Endothelial cell of umbilical vein (primary cell): ENCODE measurements around the gene RMI2. TPM values are rescaled to one million over a fixed set of nuclear protein-coding genes. Genes with fewer than 3 reads are reported as not detected.

Experiments
- BruUV-seq: library from RNA; stranded (reverse); fragments of 400-500 nt; replicated peaks from 2 replicates; lab custom pipeline; 2021; lab: Mats Ljungman, UMichigan
- CTCF ChIA-PET: fragments of 300-600, 350-600 bp; sonication (Branson Sonifier 250); formaldehyde crosslinking; loops from one replicate; lab custom pipeline; 2021; ENCODE audit warnings: antibody characterized with exemption, inconsistent platforms; lab: Charles Lee
- POLR2A ChIA-PET: fragments of 300-600, 350-600 bp; sonication (Branson Sonifier 250); formaldehyde crosslinking; loops from one replicate; lab custom pipeline; 2021; ENCODE audit warnings: antibody characterized with exemption, inconsistent platforms; lab: Charles Lee
- DNase-seq: peaks from one replicate; pipeline ENCODE4 v3.0.0-alpha.2; 2011; ENCODE audit warnings: low read depth, low spot score
- FAIRE-seq: peaks from 2 replicates; lab custom pipeline; 2011; peaks lifted over from hg19 to GRCh38; lab: Jason Lieb, UNC
- H2AFZ ChIP-seq: 2 replicates; pipeline ENCODE4 v1.6.0; 2012; ENCODE audit warnings: low read depth, low read length, control low read depth, inconsistent platforms
- H3K27ac ChIP-seq: 2 replicates; pipeline ENCODE4 v1.5.1; 2011; ENCODE audit warnings: low read depth, mild to moderate bottlenecking, control low read depth, low read length, moderate library complexity; ENCODE audit not compliant: insufficient read depth
- H3K27me3 ChIP-seq, 2 experiments: 2 replicates each; pipeline versions ENCODE4 v1.6.0 to v1.6.1; 2011; ENCODE audit warnings: low read length in 2 of 2, mixed read lengths in 1 of 2; ENCODE audit not compliant: control insufficient read depth in 2 of 2, insufficient read depth in 2 of 2
- H3K36me3 ChIP-seq, 2 experiments: 2 replicates in 1 of 2; 3 replicates in 1 of 2; pipeline ENCODE4 v1.5.1; 2011; ENCODE audit warnings: low read length in 2 of 2, mild to moderate bottlenecking in 1 of 2, moderate library complexity in 1 of 2; ENCODE audit not compliant: control insufficient read depth in 2 of 2, insufficient read depth in 2 of 2; ENCODE audit errors: extremely low read depth in 1 of 2
- H3K4me1 ChIP-seq: 3 replicates; pipeline ENCODE4 v1.5.1; 2011; ENCODE audit warnings: mild to moderate bottlenecking, low read length; ENCODE audit not compliant: control insufficient read depth, insufficient read depth; ENCODE audit errors: extremely low read depth
- H3K4me2 ChIP-seq: 2 replicates; pipeline ENCODE4 v1.6.1; 2011; ENCODE audit warnings: low read length, control low read depth, mixed read lengths; ENCODE audit not compliant: insufficient read depth
- H3K4me3 ChIP-seq, 3 experiments: fragments of 200-600 bp in 1 of 3; sonication (generic), shearing (Covaris generic) in 1 of 3; replicated peaks in 1 of 3; 2 replicates each; pipeline ENCODE4 v1.5.1; 2011 to 2016; ENCODE audit warnings: control low read depth in 3 of 3, low read length in 3 of 3, mild to moderate bottlenecking in 2 of 3, inconsistent platforms in 1 of 3, low read depth in 1 of 3, moderate library complexity in 1 of 3; ENCODE audit not compliant: insufficient read depth in 1 of 3
- H3K79me2 ChIP-seq: 2 replicates; pipeline ENCODE4 v1.6.0; 2012; ENCODE audit warnings: low read length, inconsistent platforms; ENCODE audit not compliant: control insufficient read depth, insufficient read depth
- H3K9ac ChIP-seq: replicated peaks from 2 replicates; pipeline ENCODE3; 2011; ENCODE audit warnings: low read length, control low read depth; ENCODE audit not compliant: insufficient read depth; ENCODE audit errors: extremely low read depth
- H3K9me1 ChIP-seq: replicated peaks from 3 replicates; pipeline ENCODE4 v1.6.0; 2011; ENCODE audit warnings: mild to moderate bottlenecking, low read length; ENCODE audit not compliant: control insufficient read depth, insufficient read depth; ENCODE audit errors: extremely low read depth
- H3K9me3 ChIP-seq: replicated peaks from 2 replicates; pipeline ENCODE4 v1.5.1; 2012; ENCODE audit warnings: low read length, inconsistent platforms; ENCODE audit not compliant: control insufficient read depth, insufficient read depth
- H4K20me1 ChIP-seq: replicated peaks from 2 replicates; pipeline ENCODE3; 2011; ENCODE audit warnings: mild to moderate bottlenecking, low read length; ENCODE audit not compliant: control insufficient read depth, insufficient read depth; ENCODE audit errors: extremely low read depth
- CTCF ChIP-seq, 2 donors: IDR thresholded peaks; 1 replicate in 1 of 2; 2 replicates in 1 of 2; pipeline ENCODE4 v1.5.1; 2011; ENCODE audit warnings: low read length in 2 of 2, mild to moderate bottlenecking in 2 of 2, moderate library complexity in 2 of 2, control low read depth in 1 of 2, inconsistent platforms in 1 of 2, low read depth in 1 of 2; ENCODE audit not compliant: insufficient read depth in 1 of 2; ENCODE audit errors: extremely low read depth in 1 of 2
- GATA2 ChIP-seq: IDR thresholded peaks from 2 replicates; pipeline ENCODE4 v1.7.0; 2011; ENCODE audit warnings: low read depth, mild to moderate bottlenecking, moderate library complexity, mixed read lengths, low read length; ENCODE audit not compliant: insufficient read length, insufficient read depth
- JUN ChIP-seq: IDR thresholded peaks from 2 replicates; pipeline ENCODE4 v1.6.1; 2011; ENCODE audit warnings: borderline replicate concordance, low read depth; ENCODE audit not compliant: insufficient read length, insufficient read depth
- POLR2A ChIP-seq: IDR thresholded peaks from 2 replicates; pipeline ENCODE4 v1.6.1; 2012; ENCODE audit warnings: low read depth, mild to moderate bottlenecking, control low read depth, low read length
- POLR2AphosphoS5 ChIP-seq: IDR thresholded peaks from 2 replicates; pipeline ENCODE4 v1.6.1; 2012; ENCODE audit warnings: low read depth, mild to moderate bottlenecking, control low read depth, low read length, moderate library complexity; ENCODE audit not compliant: insufficient read depth
- dilution Hi-C: fragments of 300-500 bp; cut with MboI; formaldehyde crosslinking; loops from one replicate; pipeline ENCODE4 v1.15.0; 2019; ENCODE audit warnings: low sequenced_read_pairs; ENCODE audit not compliant: extremely low pct_ligation_motif_present
- intact Hi-C: fragments of 100-400 bp; cut with micrococcal nuclease; formaldehyde crosslinking; loops from one replicate; pipeline ENCODE4 v1.10.0; 2022
- polyA plus RNA-seq, 4 experiments: library from polyadenylated mRNA; depleted of rRNA in 3 of 4; stranded (reverse) in 3 of 4; unstranded in 1 of 4; fragments of >200 nt; gene quantifications; 2 replicates each; pipeline versions ENCODE4 v1.2.1 to v1.2.3, GENCODE V29; 2011 to 2012; ENCODE audit warnings: missing spikeins in 1 of 4
- total RNA-seq: library from RNA; stranded (reverse); gene quantifications from 2 replicates; pipeline ENCODE4 v1.2.3, GENCODE V29; 2021

Gene RMI2
- total and polyA plus RNA-seq, 2 donors (not counting 3 experiments of a cell fraction or from before 2014, with no cell fraction given) = 5.3 to 7.7 TPM

GRCh38 chr16:11355862-11356261 is 10.6 kb downstream of the RMI2 start:
- dilution Hi-C loops = no loop called here
- POLR2A ChIA-PET = no interaction called here
- H3K4me1 ChIP-seq = peaks cover 6% of the 10 kb centered on the region

More at GRCh38 chr16:11355862-11356261, 10.6 kb downstream of the RMI2 start:
- FAIRE-seq (no peak), DNase-seq (no peak)
- BruUV-seq = no TSS peak
- TF ChIP-seq POLR2A = no peak
- TF ChIP-seq JUN = no peak
- no peak for TF ChIP-seq CTCF (IDR thresholded peaks at IDR 0.05; ENCODE audit: extremely low read depth in 1 of 2, insufficient read depth in 1 of 2, low read depth in 1 of 2, low read length in 2 of 2)
- no peak for TF ChIP-seq GATA2
- TF ChIP-seq POLR2AphosphoS5 = no peak
- peaks cover 0 to 4% of the 10 kb centered on the region in 2 experiments for H3K27me3 ChIP-seq
- H3K79me2 ChIP-seq = no peaks in the 10 kb centered on the region
- intact Hi-C loops = loop anchor here (1.0 kb wide), 4 partner anchors 99 to 402 kb away; no protein-coding TSS in a partner anchor
- no peaks in the 10 kb centered on the region for H3K36me3 ChIP-seq
- H3K4me2 ChIP-seq = no peak overlapping the region
- no peaks in the 10 kb centered on the region for H4K20me1 ChIP-seq
- H3K9me3 ChIP-seq = no peaks in the 10 kb centered on the region
- no peak overlapping the region for H2AFZ ChIP-seq
- no peak overlapping the region for H3K27ac ChIP-seq
- H3K9ac ChIP-seq = no peak overlapping the region
- H3K9me1 ChIP-seq = no peaks in the 10 kb centered on the region
- H3K4me3 ChIP-seq = no peak overlapping the region
- CTCF ChIA-PET = interaction anchor here (0.8 to 4.0 kb wide), 7 partner anchors 8 to 402 kb away, joined by 4 to 70 read pairs (median 9); partner anchors contain the start of gene SOCS1
